Measurements from ENCODE around the gene PTPN2. TPM values are rescaled to one million over a fixed set of nuclear protein-coding genes. Genes with fewer than 3 reads are reported as not detected.

Gene PTPN2
- 10 to 100 TPM; 65.0 to 69.9 TPM for total RNA-seq

DNA sequence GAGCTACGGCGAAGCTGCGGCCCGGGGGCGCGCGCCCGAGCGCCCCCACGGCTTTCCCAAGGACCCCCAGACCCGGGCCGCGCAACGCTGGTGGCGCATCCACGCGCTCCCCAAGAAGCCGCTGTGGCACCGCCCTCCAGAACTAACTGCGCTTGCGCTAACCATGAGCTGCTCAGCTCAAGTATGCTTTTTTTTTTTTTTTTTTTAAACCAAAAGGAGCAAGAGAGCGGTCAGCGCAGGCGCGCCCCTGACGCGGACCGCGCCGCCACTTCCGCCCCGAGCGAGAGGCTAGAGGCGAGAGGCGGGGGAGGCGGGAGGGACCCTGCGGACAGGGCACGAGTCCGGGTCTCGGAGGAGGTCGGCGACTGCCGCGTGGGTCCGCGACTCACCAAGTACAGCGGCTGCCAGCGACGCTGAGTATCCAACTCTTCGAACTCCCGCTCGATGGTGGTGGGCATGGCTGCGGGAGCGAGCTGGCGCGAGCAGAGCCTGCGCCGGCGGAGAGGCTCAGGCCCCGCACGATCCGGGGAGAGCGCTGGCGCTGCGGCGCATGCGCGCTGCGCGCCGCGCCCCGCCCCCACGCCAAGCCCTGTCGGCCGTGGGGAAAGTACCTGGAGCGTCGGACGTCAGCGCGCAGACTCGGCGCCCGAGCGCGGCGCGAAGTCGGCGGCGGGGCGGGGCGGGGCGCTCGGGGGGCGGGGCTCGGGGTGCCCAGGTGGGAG lies at the start of gene PTPN2:
PTPN2 (minus strand) TSS at position 554 of the 722 bp plus-strand sequence; CDS start at position 458, 96 bp downstream.

Other genes starting within 250 kb of the PTPN2 start
- gene SPIRE1, start 226.1 kb downstream of the PTPN2 start, total RNA-seq: under 1 TPM; 0.29 to 0.66 TPM
- gene CEP76, start 181.5 kb downstream of the PTPN2 start, total RNA-seq: 10 to 100 TPM; 10.8 to 12.1 TPM
- gene PSMG2, start 181.2 kb downstream of the PTPN2 start, total RNA-seq: 100 to 1,000 TPM; 100 to 103 TPM
- 10 to 100 TPM; 47.3 to 48.2 TPM for gene SEH1L, start 63.8 kb upstream of the PTPN2 start, total RNA-seq
- 10 to 100 TPM; 46.8 to 47.0 TPM for gene CEP192, start 107.1 kb upstream of the PTPN2 start, total RNA-seq